ENCODE results near the gene HSPB9. TPM values are rescaled to one million over a fixed set of nuclear protein-coding genes. Genes with fewer than 3 reads are reported as not detected.

Gene HSPB9
- total and polyA plus RNA-seq, 2 of the 8 experiments (the other 6 are each of a cell fraction or from before 2014, with no cell fraction given), result 0.27 to 0.30 TPM

DNA sequence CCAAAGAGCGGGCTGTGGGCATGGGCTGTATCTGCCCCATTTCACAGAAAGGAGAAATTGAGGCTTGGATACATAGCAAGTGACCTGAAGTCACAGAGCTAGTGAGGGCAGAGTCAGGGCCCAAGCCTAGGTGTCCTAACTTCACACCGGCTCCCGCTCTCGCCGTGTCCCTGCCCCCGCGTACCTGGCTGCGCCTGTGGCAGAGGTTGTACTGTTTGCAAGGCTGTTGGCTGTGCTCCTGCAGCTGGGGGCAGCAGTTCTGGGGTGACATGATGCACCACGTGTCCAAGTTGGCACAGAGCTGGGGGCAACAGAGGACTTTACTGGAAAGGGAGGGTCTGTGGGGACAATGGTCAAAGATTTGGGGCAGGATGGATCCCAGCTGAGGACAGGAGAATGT, 13.5 kb upstream of the HSPB9 start (continued):
- TF ChIP-seq EP300 (IDR thresholded peaks at IDR 0.05; ENCODE audit: borderline replicate concordance in 1 of 2, low read depth in 2 of 2, low read length in 2 of 2) (no peak), KDM5A (IDR thresholded peaks at IDR 0.05; ENCODE audit: low read length) (no peak), EZH2 (IDR thresholded peaks at IDR 0.05; ENCODE audit: low read depth, low read length, severe bottlenecking) (no peak), POLR2AphosphoS5 (IDR thresholded peaks at IDR 0.05; ENCODE audit: low read depth, low read length) (no peak), HDAC6 (IDR thresholded peaks at IDR 0.05; ENCODE audit: low read depth, low read length) (no peak), TAF1 (IDR thresholded peaks at IDR 0.05; ENCODE audit: low read depth, low read length) (no peak), FOSL1 (IDR thresholded peaks at IDR 0.05; ENCODE audit: insufficient read depth, low read depth, low read length) (no peak)
- TF ChIP-seq, protein P1, sequence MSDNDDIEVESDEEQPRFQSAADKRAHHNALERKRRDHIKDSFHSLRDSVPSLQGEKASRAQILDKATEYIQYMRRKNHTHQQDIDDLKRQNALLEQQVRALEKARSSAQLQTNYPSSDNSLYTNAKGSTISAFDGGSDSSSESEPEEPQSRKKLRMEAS (IDR thresholded peaks at IDR 0.05), result no peak

All from H1 (cell line).